Astrocyte (in vitro differentiated cells and primary cell): ENCODE measurements around the gene INPP4B.

Experiments
- EZH2 ChIP-seq: IDR thresholded peaks from 2 replicates; pipeline ENCODE4 v1.6.1; 2012; ENCODE audit warnings: mild to moderate bottlenecking, low read length, inconsistent platforms; ENCODE audit not compliant: insufficient read depth
- TF ChIP-seq, protein P1 (sequence below): IDR thresholded peaks from 2 replicates; pipeline ENCODE4 v1.5.1; 2011; ENCODE audit warnings: low read depth, mild to moderate bottlenecking, inconsistent platforms, low read length, moderate library complexity; ENCODE audit not compliant: insufficient read depth

DNA sequence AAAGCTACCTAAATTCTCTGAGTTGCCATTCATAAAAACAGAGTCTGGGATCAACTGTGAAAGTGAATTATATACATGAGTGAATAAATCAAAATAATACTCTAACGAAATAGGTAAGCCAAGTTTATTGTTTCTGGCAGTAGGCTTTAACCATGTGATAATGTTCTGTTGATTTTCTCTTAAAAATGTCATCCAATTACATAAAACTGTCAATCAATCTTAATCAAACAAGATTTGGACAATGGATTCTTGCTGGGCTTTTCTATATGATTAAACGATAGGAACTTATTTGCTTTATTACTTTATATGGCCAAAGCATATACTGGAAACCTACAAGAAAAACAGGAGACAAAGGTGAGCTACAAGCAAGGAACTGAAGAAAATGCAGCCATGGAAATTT lies 148.8 kb downstream of the INPP4B start:
- TF ChIP-seq, protein P1, sequence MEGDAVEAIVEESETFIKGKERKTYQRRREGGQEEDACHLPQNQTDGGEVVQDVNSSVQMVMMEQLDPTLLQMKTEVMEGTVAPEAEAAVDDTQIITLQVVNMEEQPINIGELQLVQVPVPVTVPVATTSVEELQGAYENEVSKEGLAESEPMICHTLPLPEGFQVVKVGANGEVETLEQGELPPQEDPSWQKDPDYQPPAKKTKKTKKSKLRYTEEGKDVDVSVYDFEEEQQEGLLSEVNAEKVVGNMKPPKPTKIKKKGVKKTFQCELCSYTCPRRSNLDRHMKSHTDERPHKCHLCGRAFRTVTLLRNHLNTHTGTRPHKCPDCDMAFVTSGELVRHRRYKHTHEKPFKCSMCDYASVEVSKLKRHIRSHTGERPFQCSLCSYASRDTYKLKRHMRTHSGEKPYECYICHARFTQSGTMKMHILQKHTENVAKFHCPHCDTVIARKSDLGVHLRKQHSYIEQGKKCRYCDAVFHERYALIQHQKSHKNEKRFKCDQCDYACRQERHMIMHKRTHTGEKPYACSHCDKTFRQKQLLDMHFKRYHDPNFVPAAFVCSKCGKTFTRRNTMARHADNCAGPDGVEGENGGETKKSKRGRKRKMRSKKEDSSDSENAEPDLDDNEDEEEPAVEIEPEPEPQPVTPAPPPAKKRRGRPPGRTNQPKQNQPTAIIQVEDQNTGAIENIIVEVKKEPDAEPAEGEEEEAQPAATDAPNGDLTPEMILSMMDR = no peak
- TF ChIP-seq EZH2 = no peak
